ENCODE measurements around the gene SRPRB.

GRCh38 chr3:133781570-133781969 is 24.0 kb upstream of the SRPRB start:
- TF ChIP-seq GABPB1 (CRISPR knock-in tag; IDR thresholded peaks at IDR 0.05) (no peak), POLR2H (tag; IDR thresholded peaks at IDR 0.05; ENCODE audit: low read depth) (no peak), ZFP91 (CRISPR knock-in tag; IDR thresholded peaks at IDR 0.05) (no peak), JUN (IDR thresholded peaks at IDR 0.05; ENCODE audit: borderline replicate concordance, low read depth, low read length) (no peak), JUN (CRISPR knock-in tag; IDR thresholded peaks at IDR 0.05; ENCODE audit: borderline replicate concordance) (no peak), ERF (CRISPR knock-in tag; IDR thresholded peaks at IDR 0.05) (no peak), MXI1 (IDR thresholded peaks at IDR 0.05; ENCODE audit: low read depth, low read length) (no peak), SP2 (IDR thresholded peaks at IDR 0.05; ENCODE audit: extremely low read depth, low read depth, low read length, poor library complexity, severe bottlenecking) (no peak), TAF9B (IDR thresholded peaks at IDR 0.05; ENCODE audit: partially characterized antibody) (no peak), RCOR1 (IDR thresholded peaks at IDR 0.05; ENCODE audit: borderline replicate concordance in 1 of 2, low read depth in 2 of 2, low read length in 2 of 2) (no peak), SMC3 (conservative IDR thresholded peaks at IDR 0.05; ENCODE audit: insufficient read depth, low read depth, low read length) (no peak)
